Measurements from ENCODE around the gene EIF3A.

- TF ChIP-seq, protein P1, sequence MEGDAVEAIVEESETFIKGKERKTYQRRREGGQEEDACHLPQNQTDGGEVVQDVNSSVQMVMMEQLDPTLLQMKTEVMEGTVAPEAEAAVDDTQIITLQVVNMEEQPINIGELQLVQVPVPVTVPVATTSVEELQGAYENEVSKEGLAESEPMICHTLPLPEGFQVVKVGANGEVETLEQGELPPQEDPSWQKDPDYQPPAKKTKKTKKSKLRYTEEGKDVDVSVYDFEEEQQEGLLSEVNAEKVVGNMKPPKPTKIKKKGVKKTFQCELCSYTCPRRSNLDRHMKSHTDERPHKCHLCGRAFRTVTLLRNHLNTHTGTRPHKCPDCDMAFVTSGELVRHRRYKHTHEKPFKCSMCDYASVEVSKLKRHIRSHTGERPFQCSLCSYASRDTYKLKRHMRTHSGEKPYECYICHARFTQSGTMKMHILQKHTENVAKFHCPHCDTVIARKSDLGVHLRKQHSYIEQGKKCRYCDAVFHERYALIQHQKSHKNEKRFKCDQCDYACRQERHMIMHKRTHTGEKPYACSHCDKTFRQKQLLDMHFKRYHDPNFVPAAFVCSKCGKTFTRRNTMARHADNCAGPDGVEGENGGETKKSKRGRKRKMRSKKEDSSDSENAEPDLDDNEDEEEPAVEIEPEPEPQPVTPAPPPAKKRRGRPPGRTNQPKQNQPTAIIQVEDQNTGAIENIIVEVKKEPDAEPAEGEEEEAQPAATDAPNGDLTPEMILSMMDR (IDR thresholded peaks at IDR 0.05; ENCODE audit: low read length): no peak
- no peak for TF ChIP-seq EZH2 (IDR thresholded peaks at IDR 0.05; ENCODE audit: borderline replicate concordance, low read length)
These were observed 93.5 kb downstream of the EIF3A start for GRCh38 chr10:118986815-118987790.
